Measurements from ENCODE around the gene SSB.
"Not testable (repeated sequence)": the region's sequence is repeated elsewhere in the genome, so short reads cannot be mapped to it uniquely, and the experiment has no call there.

- TF ChIP-seq CTCF (conservative IDR thresholded peaks at IDR 0.05; ENCODE audit: low read depth, low read length); POLR2A (IDR thresholded peaks at IDR 0.05; ENCODE audit: low read depth, low read length); CHD1 (IDR thresholded peaks at IDR 0.05; ENCODE audit: low read depth, low read length); USF2 (IDR thresholded peaks at IDR 0.05; ENCODE audit: low read depth, low read length); MAZ (IDR thresholded peaks at IDR 0.05; ENCODE audit: borderline replicate concordance, low read depth, low read length): not testable (repeated sequence)
These were observed 43.0 kb downstream of the SSB start for GRCh38 chr2:169841625-169842024.

Measured in IMR-90 (cell line).